GM20431 (cell line): ENCODE results near the gene GRIPAP1.

Experiments
- in situ Hi-C: fragments of 300-500 bp; cut with MseI, MboI; formaldehyde crosslinking; loops from one replicate; pipeline ENCODE4 v1.15.0; 2020; ENCODE audit warnings: low sequenced_read_pairs; ENCODE audit not compliant: unreplicated experiment

GRIPAP1 gene

DNA sequence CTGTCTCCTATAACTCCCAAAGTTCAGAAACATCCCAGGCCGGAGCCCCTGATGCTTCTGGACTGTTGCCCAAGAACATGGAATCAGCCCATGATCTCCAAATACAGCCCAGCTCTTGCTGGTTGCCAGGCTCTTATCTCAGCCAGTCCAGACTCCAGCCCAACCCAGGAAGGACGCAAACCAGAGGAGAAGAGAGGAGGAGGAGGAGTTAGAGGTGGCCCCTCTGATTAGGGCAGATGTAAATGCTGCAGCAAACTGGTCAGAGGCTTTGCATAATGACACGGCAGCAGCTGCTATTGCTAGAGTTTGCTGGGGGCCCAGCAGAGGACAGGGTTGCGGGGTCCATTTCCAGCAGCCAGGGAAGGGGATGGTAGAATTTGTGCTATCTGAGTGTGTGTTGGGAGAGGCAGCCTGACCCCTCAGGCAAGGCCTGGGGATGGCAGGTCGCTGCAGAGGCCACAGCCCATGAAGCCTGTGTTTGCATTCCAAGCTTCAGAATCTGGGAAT is 40.4 kb downstream of the GRIPAP1 start:
- in situ Hi-C loops: no loop called here

- in situ Hi-C loops: no loop called here
Measured at GRCh38 chrX:48960291-48960690, 41.8 kb downstream of the GRIPAP1 start.

- in situ Hi-C loops: no loop called here
Measured at GRCh38 chrX:48958635-48959094, 43.4 kb downstream of the GRIPAP1 start.

GRCh38 chrX:48957827-48958634 is 44.0 kb downstream of the GRIPAP1 start:
- in situ Hi-C loops: no loop called here

DNA sequence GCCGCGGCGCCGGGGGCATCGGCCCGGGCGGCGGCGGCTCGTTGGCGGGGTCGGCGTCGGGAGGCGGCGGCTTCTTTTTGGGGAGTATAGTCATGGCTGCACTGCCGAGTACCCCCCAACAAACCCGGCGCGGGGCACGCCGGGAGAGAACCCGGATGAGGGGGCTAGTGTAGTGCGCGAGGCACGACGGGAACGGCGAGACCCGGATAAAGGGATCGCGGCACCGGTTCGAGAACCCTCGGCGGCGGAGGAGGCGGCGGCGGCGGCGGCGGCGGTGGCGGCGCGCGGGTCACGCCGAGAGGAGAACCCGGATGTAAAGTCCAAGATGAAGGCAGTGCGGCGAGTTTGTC is 44.6 kb downstream of the GRIPAP1 start, which contains the start of gene OTUD5:
OTUD5 (minus strand) TSS at position 131 of the 350 bp plus-strand sequence; CDS start at position 94, 37 bp downstream.
- in situ Hi-C loops: no loop called here

GRCh38 chrX:48956728-48957414 is 45.2 kb downstream of the GRIPAP1 start:
- in situ Hi-C loops: no loop called here

DNA sequence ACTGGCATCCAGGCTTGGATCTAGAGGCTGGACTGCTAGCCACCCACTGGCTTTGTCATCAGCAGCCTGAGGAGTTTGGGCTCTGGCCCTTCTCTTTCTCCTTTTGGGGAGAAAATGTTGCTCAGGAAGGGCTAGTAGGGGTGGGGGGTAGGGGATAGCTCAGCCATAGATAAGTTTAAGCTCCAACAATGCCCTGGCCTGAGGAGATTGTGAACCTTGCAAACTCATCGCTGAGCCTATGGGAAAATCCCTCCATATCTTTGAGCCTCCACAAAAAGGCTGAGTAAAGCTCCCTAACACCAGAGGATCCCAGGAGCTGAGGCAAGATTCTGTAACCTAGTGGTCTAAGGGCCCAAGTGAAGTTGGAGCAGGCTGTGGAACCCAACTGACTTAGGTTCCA is 53.5 kb downstream of the GRIPAP1 start:
- in situ Hi-C loops: no loop called here

DNA sequence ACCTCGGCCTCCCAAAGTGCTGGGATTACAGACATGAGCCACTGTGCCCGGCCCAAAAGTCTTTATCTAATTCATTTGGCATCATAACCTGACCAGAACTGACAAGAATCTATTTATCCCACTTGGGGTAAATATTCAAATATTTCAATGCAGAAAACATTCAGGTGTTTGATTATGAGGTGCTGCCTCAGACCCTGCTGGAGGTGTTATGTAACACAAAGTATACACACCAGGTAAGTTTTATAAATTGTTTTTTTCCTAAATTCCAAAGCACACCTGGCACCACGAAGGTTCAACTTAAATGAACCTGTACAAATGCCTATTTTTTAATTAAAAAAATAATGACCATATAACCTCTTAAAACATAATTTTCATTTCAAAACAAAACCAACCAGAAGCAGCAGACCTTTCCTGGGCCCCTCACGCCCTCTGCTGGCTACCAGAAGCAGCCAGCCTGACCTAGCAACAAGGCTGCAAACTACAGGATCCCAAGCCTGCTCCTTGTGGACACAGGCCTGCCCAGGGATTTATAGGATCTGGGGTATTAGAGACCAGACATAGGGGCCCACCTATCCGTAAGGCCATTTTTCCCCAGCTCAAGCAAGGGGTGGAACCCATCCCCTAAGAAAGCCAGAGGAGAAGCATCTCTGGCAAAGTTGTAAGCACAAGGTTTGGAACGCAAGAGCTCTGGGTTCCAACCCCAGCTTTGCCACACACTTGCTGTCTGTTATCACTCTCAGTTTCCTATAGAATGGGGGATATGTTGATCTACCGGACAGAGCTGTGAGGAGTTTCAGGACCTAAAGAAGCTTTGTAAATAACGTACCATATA is 56.3 kb downstream of the GRIPAP1 start:
- in situ Hi-C loops: no loop called here

DNA sequence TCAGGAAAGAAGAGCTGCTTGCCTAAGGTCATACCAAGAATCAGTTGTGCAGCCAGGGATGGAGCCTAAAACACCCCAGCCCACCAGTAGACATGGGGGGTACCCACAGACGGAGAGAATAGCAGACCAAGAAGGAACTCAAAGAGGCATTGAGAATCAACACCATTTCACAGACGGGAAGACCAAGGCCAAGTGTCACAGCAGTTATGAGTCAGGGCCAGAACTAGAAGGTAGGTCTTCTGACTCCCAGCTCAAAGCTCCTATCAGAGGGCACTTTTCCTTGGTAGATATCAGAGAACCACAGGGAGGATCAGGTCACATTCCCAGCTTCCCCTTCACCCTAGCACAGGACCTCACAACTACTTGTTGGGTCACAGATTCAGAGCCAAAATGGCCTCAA is 59.2 kb downstream of the GRIPAP1 start:
- in situ Hi-C loops: no loop called here

GRCh38 chrX:48940404-48940955 is 61.6 kb downstream of the GRIPAP1 start:
- in situ Hi-C loops: no loop called here

DNA sequence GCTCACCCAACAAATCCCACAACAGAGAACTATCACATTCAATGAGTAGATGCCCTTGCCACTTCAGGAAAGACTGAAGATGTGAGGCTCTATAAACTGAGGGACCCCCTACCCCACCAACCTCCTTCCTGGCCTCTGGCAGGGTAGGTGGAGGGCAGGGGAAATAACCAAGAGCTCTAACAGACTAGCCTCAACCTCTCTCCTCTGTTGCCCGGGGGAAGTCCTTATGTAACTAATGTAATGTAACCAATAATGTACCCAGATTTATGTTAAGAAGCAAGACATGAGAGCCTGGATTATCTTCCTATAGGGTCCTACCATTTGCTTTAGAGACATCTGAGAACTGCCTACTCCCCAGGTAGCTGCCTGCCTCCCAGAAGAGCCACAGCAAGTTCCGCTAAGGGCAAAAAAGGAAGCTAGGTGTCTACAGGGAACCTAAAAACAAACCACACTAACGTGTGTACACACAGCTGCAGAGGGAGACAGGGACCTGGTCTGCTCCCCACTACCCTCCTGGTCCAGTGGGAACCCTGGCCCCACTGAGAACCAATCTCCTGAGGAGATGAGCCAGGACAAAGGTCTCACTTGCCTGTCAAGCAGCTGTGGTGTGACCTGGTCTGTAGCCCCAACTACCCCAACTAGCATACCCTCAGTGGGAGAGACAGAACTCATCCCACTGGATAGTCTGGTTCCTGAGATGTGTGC is 62.4 kb downstream of the GRIPAP1 start:
- in situ Hi-C loops: no loop called here

DNA sequence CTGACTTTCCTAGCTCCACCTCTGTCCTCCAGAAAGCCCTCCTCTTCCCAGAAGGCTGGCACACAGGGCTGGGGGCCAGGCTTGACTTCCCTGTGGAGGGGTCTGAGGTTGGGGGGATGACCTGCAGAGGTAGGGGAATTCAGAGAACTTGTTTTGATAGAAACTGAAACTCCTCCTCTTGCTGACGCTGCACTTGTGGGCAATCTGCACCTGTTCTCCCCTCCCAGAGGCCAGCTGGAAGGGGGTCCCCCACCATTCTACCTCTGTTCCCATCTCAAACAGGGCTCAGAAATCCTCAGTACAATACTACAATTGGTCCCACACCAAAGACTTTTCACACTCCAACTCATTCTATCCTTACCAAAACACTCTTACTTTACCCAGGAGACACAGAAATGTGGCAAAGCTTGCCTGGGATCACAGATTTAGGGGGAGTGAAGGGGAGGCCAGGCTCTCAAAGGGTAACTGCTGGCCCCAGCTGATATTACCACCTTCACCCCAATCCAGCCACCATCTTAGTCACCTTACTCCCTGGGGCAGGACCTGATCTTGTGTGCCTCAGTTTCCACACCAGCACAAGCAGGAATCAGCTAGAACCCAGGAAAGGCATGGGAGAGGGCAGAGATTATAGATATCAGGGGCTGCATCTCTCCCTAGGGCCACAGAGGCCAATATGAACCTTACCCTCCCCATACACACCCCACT is 63.2 kb downstream of the GRIPAP1 start:
- in situ Hi-C loops: no loop called here

GRCh38 chrX:48937054-48937907 is 64.8 kb downstream of the GRIPAP1 start:
- in situ Hi-C loops: no loop called here

- in situ Hi-C loops: no loop called here
Measured at GRCh38 chrX:48936429-48937053, 65.5 kb downstream of the GRIPAP1 start.

GRCh38 chrX:48935301-48935670 is 66.8 kb downstream of the GRIPAP1 start:
- in situ Hi-C loops: no loop called here

DNA sequence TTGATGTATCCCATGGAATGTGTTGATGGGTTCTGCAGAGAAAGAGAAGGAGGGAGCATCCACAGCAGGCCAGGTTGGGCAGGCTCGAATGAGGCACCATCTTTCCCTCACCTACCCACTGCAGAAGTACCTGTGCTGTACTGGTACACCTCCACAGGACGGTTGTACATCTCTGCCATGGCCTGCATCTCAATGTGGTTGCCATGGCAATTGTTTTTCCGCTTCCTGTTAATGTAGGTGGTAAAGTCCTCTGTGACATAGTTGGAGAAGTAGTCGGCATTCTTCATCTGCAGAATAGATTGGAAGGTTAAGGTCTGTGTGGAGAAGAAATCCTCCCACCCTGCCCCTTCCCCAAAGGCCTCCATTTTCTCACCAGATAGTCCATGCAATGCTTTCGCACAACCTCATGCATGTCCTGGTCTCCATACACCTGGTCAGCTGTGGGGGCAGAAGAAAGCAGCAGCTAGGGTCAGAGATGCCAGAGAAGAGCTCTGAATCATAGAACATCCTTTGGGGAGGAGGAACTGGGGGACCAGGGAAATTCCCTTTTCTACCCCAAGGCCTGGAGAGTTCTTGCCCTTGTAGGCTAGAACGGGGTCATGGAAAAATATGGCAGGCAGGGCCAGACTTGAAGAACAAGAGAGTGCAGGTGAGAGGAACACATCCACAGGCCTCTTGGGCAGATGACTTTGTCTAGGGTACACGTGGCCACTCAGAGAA is 67.3 kb downstream of the GRIPAP1 start:
- in situ Hi-C loops: no loop called here

- in situ Hi-C loops: no loop called here
Measured at GRCh38 chrX:48933757-48934156, 68.3 kb downstream of the GRIPAP1 start.
